Immature natural killer cell (primary cell): ENCODE results near the gene SAMD9. TPM values are rescaled to one million over a fixed set of nuclear protein-coding genes. Genes with fewer than 3 reads are reported as not detected.
"Not testable (repeated sequence)": the region's sequence is repeated elsewhere in the genome, so short reads cannot be mapped to it uniquely, and the experiment has no call there.

ENCODE experiments used
- DNase-seq, 3 donors: peaks; one replicate each; pipeline ENCODE4 v3.0.0; 2022; ENCODE audit warnings: mixed read lengths in 1 of 3
- H3K27ac Mint-ChIP-seq, 6 donors: one replicate each; pipeline ENCODE4 v1.8.0; 2020; ENCODE audit warnings: mixed read lengths in 6 of 6, mild to moderate bottlenecking in 5 of 6, inconsistent platforms in 4 of 6, moderate library complexity in 3 of 6
- H3K27me3 Mint-ChIP-seq, 3 donors: one replicate each; pipeline ENCODE4 v1.8.0; 2020 to 2021; ENCODE audit warnings: low read depth in 3 of 3, mild to moderate bottlenecking in 3 of 3, mixed read lengths in 3 of 3, moderate library complexity in 3 of 3, inconsistent platforms in 1 of 3
- H3K36me3 Mint-ChIP-seq, 3 donors: one replicate each; pipeline ENCODE4 v1.8.0; 2020; ENCODE audit warnings: mixed read lengths in 3 of 3, inconsistent platforms in 2 of 3, mild to moderate bottlenecking in 2 of 3
- H3K4me1 Mint-ChIP-seq, 2 donors: one replicate each; pipeline ENCODE4 v1.8.0; 2020; ENCODE audit warnings: inconsistent platforms in 2 of 2, mild to moderate bottlenecking in 2 of 2, mixed read lengths in 2 of 2, moderate library complexity in 1 of 2
- H3K4me3 Mint-ChIP-seq, 5 donors: one replicate each; pipeline ENCODE4 v1.8.0; 2020; ENCODE audit warnings: mild to moderate bottlenecking in 5 of 5, mixed read lengths in 5 of 5, inconsistent platforms in 3 of 5, moderate library complexity in 3 of 5
- H3K9me3 Mint-ChIP-seq, 6 donors: one replicate each; pipeline ENCODE4 v1.8.0; 2020; ENCODE audit warnings: mild to moderate bottlenecking in 6 of 6, mixed read lengths in 6 of 6, inconsistent platforms in 4 of 6, moderate library complexity in 3 of 6
- polyA plus RNA-seq, 3 donors: library from polyadenylated mRNA; unstranded; fragments of 300-500 nt; fragmentation: Illumina TruSeq; gene quantifications; one replicate each; pipeline ENCODE4 v1.2.3, GENCODE V29; 2021

Gene SAMD9
- polyA plus RNA-seq, 3 donors from 2014 or later, result 15.8 to 43.7 (median 23.3) TPM

DNA sequence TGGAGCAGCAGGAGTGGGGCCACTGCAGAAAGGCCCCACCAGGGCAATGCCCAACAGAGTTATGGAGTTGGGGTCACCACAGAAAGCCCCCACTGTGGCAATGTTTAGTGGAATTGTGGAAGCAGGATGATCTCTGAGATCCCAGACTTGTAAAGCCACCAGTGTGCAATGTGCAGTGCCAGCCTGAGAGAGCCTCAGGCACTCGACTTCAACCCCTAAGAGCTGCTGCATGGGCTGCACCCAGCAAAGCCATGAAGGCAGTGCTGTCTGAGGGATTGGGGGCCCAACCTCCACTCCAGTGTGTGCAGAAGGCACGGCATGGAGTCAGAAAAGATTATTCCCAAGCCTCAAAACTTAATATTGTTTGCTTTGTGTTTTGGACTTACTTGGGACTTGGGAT is 20.4 kb downstream of the SAMD9 start:
- Mint-ChIP-seq H3K4me3 (no peak overlapping the region), H3K4me1 (peaks cover 0 to 10% of the 10 kb centered on the region in 2 donors), H3K27ac (no peak overlapping the region), H3K9me3 (peaks cover 26 to 68% (median 49%) of the 10 kb centered on the region in 6 donors), H3K27me3 (peaks cover 0 to under 1% (median 0%) of the 10 kb centered on the region in 3 donors), H3K36me3 (peaks cover 0 to 13% (median 13%) of the 10 kb centered on the region in 3 donors)
- DNase-seq, result no peak

DNA sequence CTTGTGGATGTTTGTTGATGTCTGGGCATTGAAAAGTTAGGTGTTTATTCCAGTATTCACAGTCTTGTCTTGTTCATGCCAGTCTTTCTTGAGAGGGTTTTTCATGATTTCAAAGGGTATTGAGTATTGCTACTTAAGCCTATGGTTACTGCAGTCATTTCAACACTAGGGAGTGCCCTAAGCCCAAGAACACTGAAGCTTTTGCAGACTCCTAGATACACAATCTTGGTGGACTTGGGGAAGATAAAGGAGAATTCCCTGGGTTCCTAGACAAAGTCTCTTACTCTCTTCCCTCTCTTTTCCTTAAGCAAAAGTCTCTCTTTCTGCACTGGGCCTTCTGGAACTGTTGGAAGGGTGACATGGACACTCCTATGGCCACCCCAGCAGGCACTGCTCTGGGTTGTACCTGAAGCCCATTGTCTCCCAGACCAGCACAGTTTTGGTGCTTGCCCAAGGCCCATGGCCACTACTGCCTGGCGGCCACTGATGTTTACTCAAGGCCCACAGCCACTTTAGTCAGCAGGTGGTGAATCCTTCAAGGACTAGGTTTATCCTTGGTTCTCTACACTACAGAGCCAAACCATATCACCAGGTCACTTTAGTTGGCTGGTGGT is 24.9 kb downstream of the SAMD9 start:
- DNase-seq, result no peak
- Mint-ChIP-seq H3K27ac (no peak overlapping the region), H3K36me3 (peaks cover 0 to 12% (median 9%) of the 10 kb centered on the region in 3 donors), H3K4me1 (no peaks in the 10 kb centered on the region), H3K9me3 (peaks cover 25 to 59% (median 40%) of the 10 kb centered on the region in 6 donors), H3K27me3 (peaks cover 3 to 7% (median 4%) of the 10 kb centered on the region in 3 donors), H3K4me3 (no peak overlapping the region)

DNA sequence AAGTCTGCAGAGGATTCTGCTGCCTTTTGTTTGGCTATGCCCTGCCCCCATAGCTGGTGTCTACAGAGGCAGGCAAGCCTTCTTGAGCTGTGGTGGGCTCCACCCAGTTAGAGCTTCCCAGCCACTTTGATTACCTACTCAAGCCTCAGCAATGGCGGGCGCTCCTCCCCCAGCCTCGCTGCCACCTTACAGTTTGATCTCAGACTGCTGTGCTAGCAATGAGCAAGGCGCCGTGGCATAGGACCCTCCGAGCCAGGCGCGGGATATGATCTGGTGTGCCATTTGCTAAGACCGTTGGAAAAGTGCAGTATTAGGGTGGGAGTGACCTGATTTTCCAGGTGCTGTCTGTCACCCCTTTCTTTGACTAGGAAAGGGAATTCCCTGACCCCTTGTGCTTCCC is 44.4 kb downstream of the SAMD9 start:
- H3K4me3 Mint-ChIP-seq, H3K36me3 Mint-ChIP-seq, H3K27ac Mint-ChIP-seq, H3K4me1 Mint-ChIP-seq, DNase-seq: not testable (repeated sequence)
- H3K9me3 Mint-ChIP-seq, result peaks cover 13 to 30% (median 22%) of the 10 kb centered on the region in 6 donors
- H3K27me3 Mint-ChIP-seq, result peaks cover 2 to 20% (median 5%) of the 10 kb centered on the region in 3 donors

DNA sequence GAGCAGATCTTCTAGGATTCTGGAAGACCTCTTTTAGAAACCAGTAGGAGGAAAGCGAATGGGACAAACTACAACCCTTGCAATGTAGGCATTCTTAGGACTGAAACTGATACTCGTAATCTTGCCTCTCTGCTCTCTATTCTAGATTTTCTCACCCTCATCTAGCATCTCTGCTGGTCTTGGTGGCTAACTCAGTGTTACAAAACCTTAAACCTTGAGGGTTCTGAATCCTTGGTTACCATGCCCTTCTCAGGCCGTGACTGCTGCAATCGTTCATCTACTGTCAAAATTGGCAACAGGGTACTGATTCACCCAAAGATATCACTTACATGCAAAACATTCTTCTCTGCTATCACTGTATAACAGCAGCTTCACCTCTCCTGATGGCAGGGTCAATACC is 55.2 kb downstream of the SAMD9 start:
- H3K9me3 Mint-ChIP-seq, result peaks cover 0 to 4% (median 0%) of the 10 kb centered on the region in 6 donors
- DNase-seq, result no peak
- H3K27ac Mint-ChIP-seq, result no peak overlapping the region
- no peak overlapping the region for H3K4me3 Mint-ChIP-seq
- no peaks in the 10 kb centered on the region for H3K4me1 Mint-ChIP-seq
- peaks cover 0 to 6% (median 2%) of the 10 kb centered on the region in 3 donors for H3K27me3 Mint-ChIP-seq
- H3K36me3 Mint-ChIP-seq, result no peaks in the 10 kb centered on the region

- Mint-ChIP-seq H3K27me3 (peaks cover 0 to 4% (median 2%) of the 10 kb centered on the region in 3 donors), H3K27ac (no peak overlapping the region), H3K4me3 (no peak overlapping the region), H3K4me1 (no peaks in the 10 kb centered on the region), H3K9me3 (no peaks in the 10 kb centered on the region), H3K36me3 (no peaks in the 10 kb centered on the region)
- no peak for DNase-seq
Measured at GRCh38 chr7:93060865-93061264, 56.9 kb downstream of the SAMD9 start.

- H3K4me1 Mint-ChIP-seq, result no peaks in the 10 kb centered on the region
- no peak overlapping the region for H3K27ac Mint-ChIP-seq
- peaks cover 0 to 4% (median 2%) of the 10 kb centered on the region in 3 donors for H3K27me3 Mint-ChIP-seq
- H3K4me3 Mint-ChIP-seq, result no peak overlapping the region
- H3K9me3 Mint-ChIP-seq, result no peaks in the 10 kb centered on the region
- no peaks in the 10 kb centered on the region for H3K36me3 Mint-ChIP-seq
- no peak for DNase-seq
Measured at GRCh38 chr7:93060025-93060424, 57.8 kb downstream of the SAMD9 start.

- not testable (repeated sequence) for H3K36me3 Mint-ChIP-seq, H3K4me3 Mint-ChIP-seq, H3K27ac Mint-ChIP-seq, DNase-seq, H3K4me1 Mint-ChIP-seq, H3K9me3 Mint-ChIP-seq, H3K27me3 Mint-ChIP-seq
Measured at GRCh38 chr7:93056621-93057020, 61.2 kb downstream of the SAMD9 start.

- Mint-ChIP-seq H3K4me1 (no peaks in the 10 kb centered on the region), H3K36me3 (no peaks in the 10 kb centered on the region), H3K9me3 (no peaks in the 10 kb centered on the region), H3K4me3 (no peak overlapping the region), H3K27ac (no peak overlapping the region), H3K27me3 (peaks cover 0 to 2% (median 1%) of the 10 kb centered on the region in 3 donors)
- DNase-seq, result peak; percentile 33 to 41 (median 40)
Measured at GRCh38 chr7:93055543-93056107, 62.2 kb downstream of the SAMD9 start.

- no peaks in the 10 kb centered on the region for H3K36me3 Mint-ChIP-seq
- no peak for DNase-seq
- no peaks in the 10 kb centered on the region for H3K4me1 Mint-ChIP-seq
- no peak overlapping the region for H3K27ac Mint-ChIP-seq
- no peak overlapping the region for H3K4me3 Mint-ChIP-seq
- no peaks in the 10 kb centered on the region for H3K9me3 Mint-ChIP-seq
- H3K27me3 Mint-ChIP-seq, result peaks cover 0 to 1% (median 0%) of the 10 kb centered on the region in 3 donors
Measured at GRCh38 chr7:93054975-93055374, 62.8 kb downstream of the SAMD9 start.

GRCh38 chr7:93053949-93054943 is 63.5 kb downstream of the SAMD9 start:
- H3K9me3 Mint-ChIP-seq, result no peaks in the 10 kb centered on the region
- no peaks in the 10 kb centered on the region for H3K36me3 Mint-ChIP-seq
- H3K4me1 Mint-ChIP-seq, result no peaks in the 10 kb centered on the region
- peaks cover 0 to 1% (median 0%) of the 10 kb centered on the region in 3 donors for H3K27me3 Mint-ChIP-seq
- peak overlapping the region in 1 of 6 donors; percentile 19 for H3K27ac Mint-ChIP-seq
- H3K4me3 Mint-ChIP-seq, result no peak overlapping the region
- DNase-seq, result no peak

DNA sequence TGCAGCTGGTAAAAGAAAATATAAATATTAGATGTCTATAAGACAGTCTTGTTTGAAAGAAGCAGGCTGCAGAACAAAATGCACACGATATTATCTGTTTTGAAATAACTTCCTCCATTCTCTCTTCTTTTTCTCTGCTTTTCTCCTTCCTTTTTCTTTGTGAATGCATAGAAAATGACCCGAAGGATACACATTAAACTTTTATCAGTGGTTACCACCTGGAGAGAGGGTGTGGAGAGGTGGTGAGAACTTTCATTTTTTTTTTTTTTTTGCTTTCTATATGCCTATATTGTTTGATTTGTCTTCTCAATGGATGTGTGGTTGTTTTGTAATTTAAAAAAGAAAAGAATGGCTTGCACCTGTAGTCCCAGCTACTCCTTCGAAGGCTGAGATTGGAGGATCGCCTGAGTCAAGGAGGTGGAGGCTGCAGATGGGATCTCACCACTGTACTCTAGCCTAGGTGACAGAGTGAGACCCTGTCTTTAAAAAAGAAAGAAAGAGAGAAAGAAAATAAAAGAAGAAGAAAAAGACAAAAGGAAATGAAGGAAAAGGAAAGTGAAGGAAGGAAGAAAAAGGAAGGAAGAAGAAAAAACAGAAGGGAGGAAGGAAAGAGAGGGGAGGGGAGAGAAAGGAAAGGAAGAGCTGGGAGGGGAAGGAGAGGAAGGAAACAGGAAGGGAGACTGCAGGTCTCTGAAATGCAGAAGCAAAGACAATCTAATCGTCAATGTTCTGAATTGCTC is 64.4 kb downstream of the SAMD9 start:
- Mint-ChIP-seq H3K27me3 (peaks cover 0 to 1% (median 0%) of the 10 kb centered on the region in 3 donors), H3K27ac (peak overlapping the region in 1 of 6 donors; percentile 19), H3K4me3 (no peak overlapping the region), H3K9me3 (no peaks in the 10 kb centered on the region), H3K36me3 (no peaks in the 10 kb centered on the region), H3K4me1 (no peaks in the 10 kb centered on the region)
- no peak for DNase-seq

DNA sequence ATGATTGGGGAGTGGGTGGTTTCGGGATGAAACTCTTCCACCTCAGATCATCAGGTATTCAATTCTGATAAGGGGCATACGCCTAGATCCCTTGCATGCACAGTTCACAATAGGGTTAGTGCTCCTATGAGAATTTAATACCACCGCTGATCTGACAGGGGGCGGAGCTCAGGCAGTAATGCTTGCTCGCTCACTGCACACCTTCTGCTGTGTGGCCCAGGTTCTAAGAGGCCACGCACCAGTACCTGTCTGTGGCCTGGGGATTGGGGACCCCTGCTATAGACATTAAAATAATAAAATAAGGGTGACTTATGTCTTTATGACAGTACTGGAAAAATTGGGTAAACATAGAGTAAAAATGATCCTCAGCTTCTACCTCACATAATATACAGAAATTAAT is 66.1 kb downstream of the SAMD9 start:
- no peak for DNase-seq
- Mint-ChIP-seq H3K4me3 (no peak overlapping the region), H3K27me3 (peaks cover 0 to 4% (median 0%) of the 10 kb centered on the region in 3 donors), H3K9me3 (no peaks in the 10 kb centered on the region), H3K4me1 (no peaks in the 10 kb centered on the region), H3K27ac (no peak overlapping the region), H3K36me3 (no peaks in the 10 kb centered on the region)
